ENCODE measurements around the gene DLGAP4.
"Not testable (repeated sequence)": the region's sequence is repeated elsewhere in the genome, so short reads cannot be mapped to it uniquely, and the experiment has no call there.

The DLGAP4 gene

DNA sequence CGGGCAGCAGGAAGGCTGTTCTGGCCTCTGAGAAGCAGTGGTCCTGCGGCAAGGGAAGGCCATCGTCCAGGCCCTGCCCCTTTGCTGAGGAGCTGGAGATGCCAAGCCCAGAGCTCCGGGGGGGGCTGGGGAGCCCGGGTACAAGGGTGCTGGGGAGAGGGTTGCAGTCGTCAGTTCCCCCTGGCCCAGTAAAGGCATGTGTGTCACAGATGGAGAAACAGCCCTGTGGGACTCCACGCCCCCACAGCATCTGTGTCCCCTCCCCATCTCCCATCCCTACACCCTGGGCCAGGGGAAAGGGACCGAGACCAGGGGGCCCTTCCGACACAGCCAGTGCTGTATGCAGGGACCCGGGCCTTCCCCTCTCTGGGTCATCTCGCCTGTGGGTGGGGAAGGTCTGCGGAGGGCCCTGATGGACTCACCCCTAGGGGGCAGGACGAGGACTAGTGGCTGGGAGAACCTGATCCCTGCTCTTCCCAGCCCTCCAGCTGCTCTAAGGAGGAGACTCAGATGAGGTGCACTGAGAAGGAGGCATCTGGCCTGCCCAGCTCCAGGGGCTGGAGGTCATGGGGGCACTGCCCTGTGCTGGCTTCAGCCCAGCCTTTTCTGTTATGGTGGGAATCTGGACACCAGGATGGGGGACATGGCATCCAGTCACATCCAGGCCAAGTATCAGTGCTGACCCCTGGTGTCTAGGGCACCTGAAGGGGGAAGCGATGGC, 235.8 kb downstream of the DLGAP4 start:
- peak in 1 of 2 donors; percentile 15 for DNase-seq

DNA sequence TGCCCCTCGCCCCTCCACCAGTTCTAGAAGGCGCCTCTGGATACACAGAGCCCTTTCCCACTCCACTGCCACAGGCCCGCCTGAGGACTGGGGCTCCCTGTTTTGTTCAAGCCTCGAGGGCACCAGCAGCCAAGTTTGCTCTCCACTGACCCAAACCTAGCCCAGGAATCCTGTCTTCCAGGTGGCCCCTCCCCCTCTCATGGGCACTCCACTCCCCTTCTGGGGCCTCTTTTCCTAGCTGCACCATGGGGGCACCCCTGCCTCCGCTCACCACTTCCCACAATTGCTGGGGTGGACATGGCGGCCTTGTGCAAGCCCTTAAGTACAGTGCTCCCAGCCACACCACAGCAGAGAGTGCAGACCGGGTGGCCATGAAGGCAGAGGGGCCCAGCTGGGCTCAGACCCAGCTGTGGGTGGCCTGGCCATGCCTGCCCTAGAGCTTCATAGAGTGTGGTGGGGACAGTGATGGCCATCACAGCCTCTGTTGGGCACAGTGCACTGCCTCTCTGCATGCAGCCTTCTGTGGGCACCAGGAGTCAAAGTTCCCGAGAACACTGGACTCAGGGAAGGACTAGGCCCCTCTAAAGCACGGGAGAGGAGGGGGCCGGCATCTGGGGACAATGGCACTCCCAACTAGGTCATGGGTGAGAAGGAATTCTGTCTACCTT, 236.5 kb downstream of the DLGAP4 start:
- no peak for DNase-seq

DNA sequence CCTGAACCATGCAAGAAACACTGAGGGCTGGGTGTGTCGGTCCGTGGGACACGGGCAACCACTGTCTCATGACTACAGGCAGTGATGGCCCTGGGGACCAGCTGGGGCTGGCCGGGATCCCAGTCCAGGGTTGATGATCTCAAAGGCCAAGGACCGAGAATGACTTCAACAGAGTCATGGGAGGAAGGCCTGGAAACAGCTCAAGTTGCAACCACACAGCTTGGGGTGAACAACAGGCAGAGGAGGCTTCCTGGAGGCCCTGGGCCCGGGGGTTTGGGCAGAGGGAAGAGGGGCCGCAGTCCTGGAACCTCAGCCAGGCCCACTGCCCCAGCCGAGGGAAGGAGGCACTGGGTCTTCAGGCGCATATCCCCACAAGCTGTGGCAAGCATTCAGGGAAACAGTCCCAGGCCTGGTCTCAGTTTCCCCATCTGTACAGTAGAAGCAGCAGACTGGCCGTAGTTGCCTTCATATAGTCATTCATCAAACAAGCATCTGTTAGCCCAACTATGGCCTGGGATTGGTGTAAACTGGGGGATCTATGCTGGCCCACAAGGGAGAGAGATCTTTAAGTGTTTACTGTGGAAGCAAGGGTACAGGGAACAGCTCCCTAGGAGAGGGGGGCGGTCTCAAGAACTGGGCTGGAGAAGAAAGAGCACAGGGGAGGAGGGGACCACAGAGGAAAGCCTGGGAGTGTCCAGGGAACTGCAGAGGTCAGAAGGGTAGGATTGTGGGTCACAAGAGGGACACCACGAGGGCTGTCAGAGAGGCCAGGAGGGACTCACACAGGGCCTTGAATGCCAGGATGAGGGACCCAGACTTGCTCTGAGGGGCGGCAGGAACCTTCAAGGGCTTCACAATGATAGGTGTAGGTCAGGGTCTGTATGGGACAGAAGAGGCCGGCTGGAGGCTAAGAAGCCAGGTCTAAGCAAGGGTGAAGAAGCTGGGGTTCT, 237.3 kb downstream of the DLGAP4 start:
- peak; percentile 3 to 54 for DNase-seq

DNA sequence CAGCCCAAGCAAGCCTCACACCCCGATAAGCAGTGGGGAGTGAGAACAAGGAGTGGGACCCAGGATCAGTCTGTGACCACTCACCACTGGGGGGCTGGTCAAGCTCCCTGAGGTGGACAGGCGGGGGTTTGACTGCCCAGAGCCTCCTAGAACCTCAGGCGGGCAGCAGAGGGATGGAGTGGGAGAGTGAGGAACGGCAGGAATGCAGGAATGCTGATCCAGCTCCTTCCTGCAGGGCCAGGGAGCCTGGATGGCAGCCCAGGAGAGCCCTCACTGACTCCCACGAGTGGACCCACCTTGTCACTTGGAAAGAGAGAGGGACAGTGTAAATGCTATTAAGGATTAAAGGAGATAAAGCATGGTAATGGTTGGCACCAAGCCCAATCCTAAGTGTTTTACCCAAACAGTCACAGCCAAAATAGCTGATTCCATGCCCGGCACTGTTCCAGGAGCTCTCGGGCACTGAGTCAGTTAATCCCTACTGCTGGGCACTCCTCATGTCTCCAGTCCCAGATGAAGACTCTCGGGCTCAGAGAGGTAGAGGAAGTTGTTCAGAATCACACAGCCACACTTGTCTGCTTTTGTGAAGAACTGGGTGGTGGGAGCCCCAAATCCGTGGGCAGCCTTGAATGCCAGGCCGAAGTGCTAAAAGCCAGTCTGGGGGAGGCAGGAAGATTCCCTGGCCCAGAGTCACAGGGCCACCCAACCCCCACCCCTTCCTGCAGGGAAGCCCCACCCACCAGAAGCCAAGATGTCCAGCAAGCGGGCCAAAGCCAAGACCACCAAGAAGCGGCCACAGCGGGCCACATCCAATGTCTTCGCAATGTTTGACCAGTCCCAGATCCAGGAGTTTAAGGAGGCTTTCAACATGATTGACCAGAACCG, 238.2 kb downstream of the DLGAP4 start:
- no peak for DNase-seq

DNA sequence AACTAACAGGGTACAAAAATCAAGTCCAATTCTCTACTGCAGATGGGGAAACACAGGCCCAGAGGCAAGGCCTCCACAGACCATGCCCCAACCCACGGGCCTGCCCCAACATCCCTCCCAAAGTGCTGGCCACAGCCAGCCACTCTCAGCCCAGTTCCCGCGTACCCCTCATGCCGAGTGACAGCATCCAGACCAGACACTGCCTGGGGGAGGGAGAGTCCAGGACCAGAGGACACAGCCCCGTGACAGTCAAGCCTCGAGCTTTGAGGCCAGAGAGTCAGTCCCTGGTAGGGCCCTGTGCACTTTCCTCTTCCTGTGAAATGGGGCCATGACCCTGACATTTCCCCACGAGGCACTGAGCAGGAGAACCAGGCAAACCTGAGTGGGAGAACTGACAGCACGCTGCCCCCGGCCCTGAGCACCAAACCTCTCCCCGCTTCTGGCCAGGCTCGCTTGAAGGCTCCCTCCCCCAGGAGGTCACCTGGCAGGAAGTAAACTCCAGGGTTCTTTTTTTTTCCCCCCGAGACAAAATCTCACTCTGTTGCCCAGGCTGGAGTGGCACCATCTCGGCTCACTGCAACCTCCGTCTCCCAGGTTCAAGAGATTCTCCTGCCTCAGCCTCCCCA, 240.1 kb downstream of the DLGAP4 start:
- DNase-seq = no peak

DNA sequence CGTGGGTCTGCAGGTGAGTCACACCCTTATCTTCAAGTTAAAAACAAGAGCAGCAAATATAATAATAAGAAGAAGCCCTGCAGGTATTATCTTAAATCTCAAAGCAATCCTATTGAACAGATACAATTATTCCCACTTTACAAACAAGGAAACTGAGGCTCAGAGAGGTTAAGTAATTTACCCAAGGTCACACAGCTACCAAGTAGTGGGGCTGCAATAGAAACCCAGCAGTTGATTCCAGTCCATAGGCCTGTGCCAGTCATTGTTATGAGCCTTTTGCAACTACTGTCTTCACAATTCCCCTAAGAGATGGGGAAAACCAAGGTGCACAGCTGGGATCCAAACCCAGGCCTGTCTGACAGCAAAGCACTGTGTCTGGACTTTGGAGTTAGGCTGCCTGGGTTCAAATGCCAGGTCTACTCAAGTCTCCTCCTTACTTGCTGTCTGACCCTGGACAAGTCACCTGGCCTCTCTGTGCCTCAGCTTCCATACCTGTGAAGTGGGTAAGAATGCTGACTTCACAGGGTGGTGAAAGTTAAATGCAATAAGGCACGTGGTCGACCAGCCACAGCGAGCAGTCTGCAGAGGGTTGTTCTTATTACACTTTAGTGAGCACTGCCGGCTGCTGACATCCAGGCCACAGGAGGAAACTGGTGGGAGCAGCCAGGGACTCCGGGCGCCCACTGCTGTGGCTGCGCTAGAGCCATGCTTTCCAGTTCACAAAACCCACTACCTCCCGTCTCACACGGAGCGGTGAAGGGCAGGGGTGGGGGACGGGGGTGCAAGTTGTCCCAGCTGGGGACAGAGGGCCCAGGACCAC, 241.3 kb downstream of the DLGAP4 start:
- no peak for DNase-seq

DNA sequence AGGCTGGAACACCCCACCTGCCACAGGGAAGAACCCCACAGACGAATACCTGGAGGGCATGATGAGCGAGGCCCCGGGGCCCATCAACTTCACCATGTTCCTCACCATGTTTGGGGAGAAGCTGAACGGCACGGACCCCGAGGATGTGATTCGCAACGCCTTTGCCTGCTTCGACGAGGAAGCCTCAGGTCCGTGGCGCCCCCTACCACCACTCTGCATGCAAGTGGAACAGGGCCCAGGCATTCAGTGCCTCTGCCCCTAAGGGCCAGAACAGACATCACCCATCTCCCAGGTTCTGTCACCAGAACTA, 241.8 kb downstream of the DLGAP4 start:
- no peak for DNase-seq

DNA sequence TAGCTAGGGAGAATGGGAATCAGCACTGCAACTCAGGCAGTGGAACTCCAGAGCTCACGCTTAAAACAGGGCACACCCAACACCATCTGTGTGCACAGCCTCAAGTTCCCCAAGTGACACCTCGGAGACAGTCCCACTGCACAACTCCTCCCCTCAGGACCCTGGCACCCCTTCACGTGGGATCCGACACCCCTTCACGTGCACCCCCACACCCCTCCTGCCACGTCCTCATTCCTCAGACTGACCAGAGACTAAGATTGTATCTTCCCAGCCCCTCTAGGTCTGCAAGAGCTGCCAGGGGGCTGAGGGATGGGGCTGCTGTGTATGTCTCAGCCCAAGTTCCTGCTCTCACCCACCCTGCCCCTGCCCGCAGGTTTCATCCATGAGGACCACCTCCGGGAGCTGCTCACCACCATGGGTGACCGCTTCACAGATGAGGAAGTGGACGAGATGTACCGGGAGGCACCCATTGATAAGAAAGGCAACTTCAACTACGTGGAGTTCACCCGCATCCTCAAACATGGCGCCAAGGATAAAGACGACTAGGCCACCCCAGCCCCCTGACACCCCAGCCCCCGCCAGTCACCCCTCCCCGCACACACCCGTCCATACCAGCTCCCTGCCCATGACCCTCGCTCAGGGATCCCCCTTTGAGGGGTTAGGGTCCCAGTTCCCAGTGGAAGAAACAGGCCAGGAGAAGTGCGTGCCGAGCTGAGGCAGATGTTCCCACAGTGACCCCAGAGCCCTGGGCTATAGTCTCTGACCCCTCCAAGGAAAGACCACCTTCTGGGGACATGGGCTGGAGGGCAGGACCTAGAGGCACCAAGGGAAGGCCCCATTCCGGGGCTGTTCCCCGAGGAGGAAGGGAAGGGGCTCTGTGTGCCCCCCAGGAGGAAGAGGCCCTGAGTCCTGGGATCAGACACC, 242.8 kb downstream of the DLGAP4 start:
- DNase-seq = no peak

DNA sequence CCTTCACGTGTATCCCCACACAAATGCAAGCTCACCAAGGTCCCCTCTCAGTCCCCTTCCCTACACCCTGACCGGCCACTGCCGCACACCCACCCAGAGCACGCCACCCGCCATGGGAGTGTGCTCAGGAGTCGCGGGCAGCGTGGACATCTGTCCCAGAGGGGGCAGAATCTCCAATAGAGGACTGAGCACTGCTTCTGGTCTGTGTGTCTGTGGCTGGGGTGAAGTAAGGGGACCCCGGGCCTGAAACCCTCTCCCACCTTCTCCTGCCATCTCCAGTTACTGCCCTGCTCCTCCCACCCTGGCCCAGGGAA, 243.4 kb downstream of the DLGAP4 start:
- DNase-seq = no peak

DNA sequence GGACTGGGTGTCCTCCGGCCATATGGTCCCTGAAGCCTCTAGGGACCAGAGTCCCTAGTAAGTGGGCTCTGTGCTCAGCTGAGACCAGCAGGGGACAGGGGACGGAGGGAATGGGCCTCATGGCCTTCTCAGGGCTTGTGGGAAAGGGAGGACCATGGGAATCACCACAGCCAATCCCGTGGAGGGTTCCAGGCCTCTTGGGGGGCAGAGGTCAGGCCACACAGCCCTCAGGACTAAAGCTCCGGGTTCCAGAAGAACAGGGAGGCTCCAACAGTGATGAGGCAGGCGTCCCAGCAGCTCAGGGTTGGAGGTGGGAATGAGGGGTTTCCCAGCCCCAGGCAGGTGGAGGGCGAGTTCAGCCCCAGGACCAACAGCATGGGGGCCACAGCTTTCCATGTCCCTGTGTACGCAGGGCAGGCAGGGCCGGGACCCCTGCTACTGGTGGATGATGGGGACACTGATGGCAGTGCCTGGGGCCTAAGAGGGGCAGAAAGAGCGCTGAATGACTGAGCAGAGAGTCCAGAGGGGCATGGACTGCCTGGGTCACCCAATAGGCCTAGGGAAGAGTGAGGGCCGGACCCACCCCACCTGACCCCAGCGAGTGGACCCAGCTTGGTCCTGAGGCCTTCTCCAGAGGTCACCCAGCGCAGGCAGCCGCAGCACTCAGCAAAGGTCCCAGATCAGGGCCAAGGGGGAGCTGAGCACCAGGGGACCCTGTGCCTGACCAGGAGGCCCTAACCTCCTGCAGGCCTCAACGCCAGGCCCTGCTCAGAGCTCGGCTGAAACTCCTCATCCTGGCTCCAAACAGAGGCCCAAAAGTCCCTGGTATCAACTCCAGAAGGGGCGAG, 244.0 kb downstream of the DLGAP4 start:
- no peak for DNase-seq

DNA sequence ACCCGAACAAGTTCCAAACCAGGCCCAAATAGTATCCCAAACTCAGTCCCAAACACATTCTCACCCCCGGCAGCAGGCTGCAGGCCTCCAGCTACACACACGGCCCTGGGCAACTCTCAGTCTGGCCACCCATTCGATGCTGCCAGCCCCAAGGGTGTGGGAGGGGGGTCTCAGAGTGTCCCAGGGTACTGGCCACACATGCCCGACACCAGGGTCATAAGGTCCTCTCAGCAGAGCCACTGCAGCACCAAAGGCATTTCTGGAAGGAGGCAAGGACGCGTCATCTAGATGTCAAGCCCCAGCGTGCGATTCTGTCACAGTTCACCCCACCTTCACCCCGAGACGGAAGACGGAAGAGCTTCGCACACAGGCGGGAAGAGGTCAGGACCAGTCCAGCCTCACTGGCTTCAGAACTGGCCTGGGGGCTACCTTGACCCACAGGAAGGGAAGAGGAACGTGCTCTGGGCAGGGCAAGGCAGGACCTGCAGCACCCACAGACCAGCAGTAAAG, 244.7 kb downstream of the DLGAP4 start:
- no peak for DNase-seq

DNA sequence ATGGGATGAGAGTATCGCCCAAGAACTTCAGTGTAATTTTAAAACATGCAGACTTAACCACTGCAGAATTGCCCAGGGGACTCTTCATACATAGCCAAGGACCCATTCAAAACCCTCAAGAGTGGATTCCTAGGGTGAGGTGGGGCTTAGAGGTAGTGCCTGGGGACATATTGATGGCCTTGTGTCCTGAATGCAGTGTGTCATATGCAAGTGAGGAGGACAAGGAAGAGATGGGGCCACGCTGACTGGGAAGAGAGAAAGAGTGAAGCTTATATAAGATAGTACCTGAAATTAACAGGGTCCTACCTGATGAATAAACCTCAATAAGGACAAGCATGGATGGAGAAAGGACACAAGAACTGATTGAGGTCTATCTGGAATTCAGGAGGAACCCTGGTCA, 249.1 kb downstream of the DLGAP4 start:
- DNase-seq = no peak

DNA sequence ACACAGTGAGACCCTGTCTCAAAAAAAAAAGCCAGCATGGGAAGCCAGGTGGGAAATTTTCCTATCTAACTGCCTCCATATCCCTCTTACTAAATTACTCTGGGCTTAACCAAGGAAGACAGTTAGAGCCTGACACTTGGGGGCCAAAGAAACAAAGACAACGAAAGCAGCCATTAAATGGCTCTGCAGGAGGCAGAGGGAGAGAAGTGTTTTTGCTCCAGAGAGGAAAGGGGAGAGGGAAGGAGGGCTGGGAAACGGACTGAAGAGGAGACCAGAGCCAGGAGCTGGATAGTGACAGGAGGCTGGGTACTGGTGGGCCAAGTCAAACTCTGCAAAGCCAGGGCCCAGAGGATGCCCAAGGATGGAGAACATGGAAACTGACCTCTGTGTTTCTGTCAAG, 256.6 kb downstream of the DLGAP4 start:
- DNase-seq = no peak

DNA sequence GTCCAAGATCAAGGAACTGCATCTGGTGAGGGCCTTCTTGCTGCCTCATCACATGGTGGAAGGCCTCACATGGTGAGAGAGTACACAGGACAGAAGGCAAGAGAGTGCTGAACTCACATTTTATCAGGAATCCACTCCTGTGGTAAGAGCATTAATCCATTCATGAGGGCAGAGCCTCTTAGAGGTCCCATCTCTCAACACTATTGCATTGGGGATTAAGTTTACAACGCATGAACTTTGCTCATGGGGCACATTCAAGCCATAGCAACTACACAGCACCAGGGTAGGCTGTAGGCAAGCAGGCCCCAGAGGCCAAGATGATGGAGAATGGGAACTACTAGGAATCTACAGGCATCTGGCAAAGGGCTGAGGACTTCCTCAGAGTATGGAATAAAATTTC, 257.2 kb downstream of the DLGAP4 start:
- DNase-seq = no peak

DNA sequence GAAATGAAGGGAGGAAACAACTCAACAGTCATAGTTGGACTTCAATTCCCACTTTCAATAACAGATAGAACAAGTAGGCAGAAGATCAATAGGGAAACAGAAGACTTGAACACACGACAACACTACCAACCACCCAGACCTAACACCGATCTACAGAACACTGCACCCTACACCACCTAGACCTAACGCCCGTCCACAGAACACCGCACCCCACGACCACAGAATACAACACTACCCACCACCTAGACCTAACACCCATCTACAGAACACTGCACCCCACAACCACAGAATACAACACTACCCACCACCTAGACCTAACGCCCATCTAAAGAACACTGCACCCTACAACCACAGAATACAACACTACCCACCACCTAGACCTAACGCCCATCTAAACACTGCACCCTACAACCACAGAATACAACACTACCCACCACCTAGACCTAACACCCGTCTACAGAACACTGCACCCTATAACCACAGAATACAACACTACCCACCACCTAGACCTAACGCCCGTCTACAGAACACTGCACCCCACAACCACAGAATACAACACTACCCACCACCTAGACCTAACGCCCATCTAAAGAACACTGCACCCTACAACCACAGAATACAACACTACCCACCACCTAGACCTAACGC, 258.1 kb downstream of the DLGAP4 start:
- DNase-seq = not testable (repeated sequence)

DNA sequence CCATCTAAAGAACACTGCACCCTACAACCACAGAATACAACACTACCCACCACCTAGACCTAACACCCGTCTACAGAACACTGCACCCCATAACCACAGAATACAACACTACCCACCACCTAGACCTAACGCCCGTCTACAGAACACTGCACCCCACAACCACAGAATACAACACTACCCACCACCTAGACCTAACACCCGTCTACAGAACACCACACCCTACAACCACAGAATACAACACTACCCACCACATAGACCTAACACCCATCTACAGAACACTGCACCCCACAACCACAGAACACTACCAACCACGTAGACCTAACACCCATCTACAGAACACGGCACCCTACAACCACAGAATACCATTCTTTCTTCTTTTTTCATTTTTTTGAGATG, 258.6 kb downstream of the DLGAP4 start:
- DNase-seq = not testable (repeated sequence)

DNA sequence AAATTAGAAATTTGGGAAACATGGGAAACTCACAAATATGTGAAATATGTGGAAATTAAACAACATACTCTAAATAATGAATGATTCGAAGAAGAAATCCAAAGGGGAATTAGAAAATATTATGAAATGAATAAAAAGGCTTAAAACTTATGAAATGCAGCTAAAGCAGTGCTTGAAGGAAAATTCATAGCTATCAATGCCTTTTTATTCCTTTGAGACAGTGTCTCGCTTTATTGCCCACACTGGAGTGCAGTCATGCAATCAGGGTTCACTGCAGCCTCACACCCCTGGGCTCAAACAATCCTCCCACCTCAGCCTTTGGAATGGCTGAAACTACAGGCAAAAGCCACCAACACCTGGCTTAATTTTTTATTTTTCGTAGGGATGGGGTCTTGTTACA, 259.4 kb downstream of the DLGAP4 start:
- no peak for DNase-seq

DNA sequence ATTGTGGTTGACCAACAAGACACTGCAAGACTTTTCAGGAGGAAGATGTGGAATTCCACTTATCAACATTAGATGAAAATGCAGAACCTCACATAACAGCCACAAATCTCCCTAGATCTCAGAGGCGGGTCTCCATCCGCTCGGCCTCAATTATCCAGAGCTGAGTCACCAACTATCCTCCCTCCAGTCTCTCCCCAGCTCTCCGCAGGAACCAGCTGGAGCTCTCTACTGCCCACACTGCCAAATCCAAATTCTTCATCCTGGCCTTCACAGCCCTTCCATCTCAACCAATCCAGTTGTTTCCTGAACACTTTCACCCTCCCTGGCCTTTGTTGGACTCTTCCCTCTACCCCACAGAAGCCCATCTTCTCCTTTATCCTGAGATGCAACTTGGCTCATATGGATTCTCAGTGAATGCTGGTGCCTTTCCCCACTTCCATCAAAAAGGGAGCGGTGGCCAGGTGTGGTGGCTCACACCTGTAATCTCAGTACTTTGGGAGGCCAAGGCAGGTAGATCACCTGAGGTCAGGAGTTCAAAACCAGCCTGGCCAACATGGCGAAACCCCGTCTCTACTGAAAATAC, 263.8 kb downstream of the DLGAP4 start:
- DNase-seq = no peak

Measured in inflammatory macrophage (primary cell).